SW 1271 (cell line): ENCODE data around the gene BDNF.
"Not testable (repeated sequence)": the region's sequence is repeated elsewhere in the genome, so short reads cannot be mapped to it uniquely, and the experiment has no call there.

Source experiments
- DNase-seq, 2 experiments: peaks; one replicate each; lab custom pipeline; 2025; lab: John Stamatoyannopoulos, UW

Gene BDNF

GRCh38 chr11:27700351-27701301, at the start of gene BDNF:
TSS of gene BDNF (minus strand) at chr11:27700455. CDS start at chr11:27658564, 41,891 bp downstream.
- DNase-seq = peak in 1 of 2 experiments; percentile 35

GRCh38 chr11:27740362-27741013, 40.2 kb upstream of the BDNF start:
- DNase-seq = no peak

- DNase-seq = no peak
Measured at GRCh38 chr11:27735281-27735680, 35.0 kb upstream of the BDNF start.

- not testable (repeated sequence) for DNase-seq
Measured at GRCh38 chr11:27731803-27732202, 31.5 kb upstream of the BDNF start.

- no peak for DNase-seq
Measured at GRCh38 chr11:27726981-27727380, 26.7 kb upstream of the BDNF start.

- no peak for DNase-seq
Measured at GRCh38 chr11:27723687-27724086, 23.4 kb upstream of the BDNF start.

- no peak for DNase-seq
Measured at GRCh38 chr11:27722953-27723344, 22.7 kb upstream of the BDNF start.

- DNase-seq = no peak
Measured at GRCh38 chr11:27722117-27722952, 22.1 kb upstream of the BDNF start.

- no peak for DNase-seq
Measured at GRCh38 chr11:27721264-27722116, 21.2 kb upstream of the BDNF start.

- DNase-seq = no peak
Measured at GRCh38 chr11:27720277-27720830, 20.1 kb upstream of the BDNF start.

GRCh38 chr11:27719546-27719925, 19.3 kb upstream of the BDNF start:
- no peak for DNase-seq

- no peak for DNase-seq
Measured at GRCh38 chr11:27718863-27719545, 18.7 kb upstream of the BDNF start.

- DNase-seq = no peak
Measured at GRCh38 chr11:27718346-27718862, 18.1 kb upstream of the BDNF start.

GRCh38 chr11:27717801-27718229, 17.6 kb upstream of the BDNF start:
- no peak for DNase-seq

GRCh38 chr11:27717377-27717776, 17.1 kb upstream of the BDNF start:
- peak in 1 of 2 experiments; percentile 16 for DNase-seq

- peak in 1 of 2 experiments; percentile 11 for DNase-seq
Measured at GRCh38 chr11:27716835-27717234, 16.6 kb upstream of the BDNF start.

- no peak for DNase-seq
Measured at GRCh38 chr11:27716216-27716615, 16.0 kb upstream of the BDNF start.

GRCh38 chr11:27711725-27712124, 11.5 kb upstream of the BDNF start:
- no peak for DNase-seq

GRCh38 chr11:27710536-27710935, 10.3 kb upstream of the BDNF start:
- DNase-seq = no peak

GRCh38 chr11:27707676-27708075, 7.4 kb upstream of the BDNF start:
- DNase-seq = no peak
